PC-3 (cell line): ENCODE measurements around the gene HEATR3. TPM values are rescaled to one million over a fixed set of nuclear protein-coding genes. Genes with fewer than 3 reads are reported as not detected.

ENCODE experiments used
- ATAC-seq: fragments of 200-7000 bp; cut with Tn5 transposase; 2 replicates; pipeline ENCODE4 v1.9.1; 2020; ENCODE audit warnings: mild to moderate bottlenecking, moderate library complexity
- BruUV-seq: library from RNA; stranded (reverse); fragments of 400-500 nt; replicated peaks from 2 replicates; lab custom pipeline; 2021; lab: Mats Ljungman, UMichigan
- CTCF ChIA-PET: fragments of 300-600 bp; sonication (Branson Sonifier 250); formaldehyde crosslinking; loops from one replicate; lab custom pipeline; 2022; ENCODE audit warnings: antibody characterized with exemption; lab: Charles Lee
- POLR2A ChIA-PET: fragments of 300-600 bp; sonication (Branson Sonifier 250); formaldehyde crosslinking; loops from one replicate; lab custom pipeline; 2022; ENCODE audit warnings: antibody characterized with exemption; ENCODE audit not compliant: unreplicated experiment; lab: Charles Lee
- DNase-seq: peaks from one replicate; pipeline ENCODE4 v3.0.0-alpha.2; 2015
- H2AFZ ChIP-seq: fragments of 300-600 bp; sonication (generic); 2 replicates; pipeline ENCODE4 v1.6.0; 2016; ENCODE audit warnings: antibody characterized with exemption, low read length
- H3F3A ChIP-seq: fragments of 300-600 bp; sonication (generic); one replicate; pipeline ENCODE4 v1.6.0; 2017; ENCODE audit warnings: antibody characterized with exemption, low read length, control low read depth, mild to moderate bottlenecking; ENCODE audit not compliant: unreplicated experiment
- H3K27ac ChIP-seq: fragments of 300-600 bp; sonication (generic); 2 replicates; pipeline ENCODE4 v1.5.1; 2016; ENCODE audit warnings: mild to moderate bottlenecking, low read length
- H3K27me3 ChIP-seq: fragments of 300-600 bp; sonication (generic); 2 replicates; pipeline ENCODE4 v1.6.1; 2016; ENCODE audit warnings: low read length, mixed read lengths
- H3K36me3 ChIP-seq: fragments of 300-600 bp; sonication (generic); 2 replicates; pipeline ENCODE4 v1.6.1; 2016; ENCODE audit warnings: low read depth, mixed run types, low read length, mixed read lengths
- H3K4me1 ChIP-seq: fragments of 300-600 bp; sonication (generic); 2 replicates; pipeline ENCODE4 v1.5.1; 2016; ENCODE audit warnings: low read length; ENCODE audit not compliant: insufficient read depth
- H3K4me2 ChIP-seq: fragments of 300-600 bp; sonication (generic); 2 replicates; pipeline ENCODE4 v1.6.0; 2016; ENCODE audit warnings: low read length
- H3K4me3 ChIP-seq: fragments of 300-600 bp; sonication (generic); 2 replicates; pipeline ENCODE4 v1.5.1; 2016; ENCODE audit warnings: mild to moderate bottlenecking, low read length, mixed read lengths
- H3K79me2 ChIP-seq: fragments of 300-600 bp; sonication (generic); 2 replicates; pipeline ENCODE4 v1.6.1; 2017; ENCODE audit warnings: low read length, mixed read lengths
- H3K9ac ChIP-seq: fragments of 300-600 bp; sonication (generic); 2 replicates; pipeline ENCODE4 v1.6.0; 2016; ENCODE audit warnings: mild to moderate bottlenecking, low read length
- H3K9me2 ChIP-seq: fragments of 300-600 bp; sonication (generic); replicated peaks from 2 replicates; pipeline ENCODE4 v1.6.1; 2016; ENCODE audit warnings: mixed run types, low read length, mixed read lengths
- H3K9me3 ChIP-seq: fragments of 300-600 bp; sonication (generic); 2 replicates; pipeline ENCODE4 v1.6.1; 2016; ENCODE audit warnings: low read length, mixed read lengths
- H4K20me1 ChIP-seq: fragments of 300-600 bp; sonication (generic); 2 replicates; pipeline ENCODE4 v1.6.1; 2016; ENCODE audit warnings: low read length, mixed read lengths
- CTCF ChIP-seq: fragments of 300-600 bp; sonication (generic); conservative IDR thresholded peaks from 2 replicates; pipeline ENCODE4 v1.5.1; 2017; ENCODE audit warnings: antibody characterized with exemption, low read depth, mild to moderate bottlenecking, low read length
- EZH2 ChIP-seq: fragments of 300-600 bp; sonication (generic); IDR thresholded peaks from one replicate; pipeline ENCODE4 v1.6.1; 2017; ENCODE audit warnings: antibody characterized with exemption, mild to moderate bottlenecking, low read length; ENCODE audit not compliant: unreplicated experiment
- EZH2phosphoT487 ChIP-seq: fragments of 300-600 bp; sonication (generic); IDR thresholded peaks from 2 replicates; pipeline ENCODE4 v1.6.1; 2018; ENCODE audit warnings: mild to moderate bottlenecking, antibody characterized with exemption, low read length, borderline replicate concordance
- intact Hi-C: fragments of 100-400 bp; cut with micrococcal nuclease; formaldehyde crosslinking; loops from 2 replicates; pipeline ENCODE4 v1.9.0; 2023
- total RNA-seq: library from RNA; depleted of rRNA; stranded (reverse); fragments of >200 nt; gene quantifications from 2 replicates; pipeline ENCODE4 v1.2.3, GENCODE V29; 2014; rRNA removed

Gene HEATR3
- total RNA-seq, 1 experiment from 2014 or later, result 18.7 TPM

GRCh38 chr16:50154420-50154950, 88.7 kb downstream of the HEATR3 start:
- POLR2A ChIA-PET, result no interaction called here
- Histone ChIP-seq H3K36me3 (no peaks in the 10 kb centered on the region), H3K27me3 (no peaks in the 10 kb centered on the region), H2AFZ (no peak overlapping the region), H3K9ac (peak overlapping the region; percentile 72), H3K9me2 (no peaks in the 10 kb centered on the region), H4K20me1 (peaks cover 16% of the 10 kb centered on the region; the same call in 1 of the 2 replicates), H3K4me3 (peak overlapping the region; percentile 90), H3K9me3 (no peaks in the 10 kb centered on the region), H3K4me2 (peak overlapping the region; percentile 95), H3K4me1 (peaks cover 11% of the 10 kb centered on the region; the same call in 1 of the 2 replicates), H3K79me2 (peaks cover 56% of the 10 kb centered on the region), H3K27ac (no peak overlapping the region), H3F3A (no peaks in the 10 kb centered on the region)
- TF ChIP-seq EZH2phosphoT487 (no peak), EZH2 (no peak), CTCF (no peak)
- intact Hi-C loops, result loop anchor here (2.0 to 10.0 kb wide), 2 partner anchors 48 to 90 kb away; partner anchors contain the start of gene HEATR3
- ATAC-seq (no peak), DNase-seq (no peak)
- CTCF ChIA-PET, result no interaction called here
- BruUV-seq, result TSS peak; percentile 46

GRCh38 chr16:50155925-50156324, 90.2 kb downstream of the HEATR3 start:
- intact Hi-C loops, result loop anchor here (1.0 to 10.0 kb wide), 3 partner anchors 47 to 131 kb away; partner anchors contain the start of genes CNEP1R1 and HEATR3
- no peak overlapping the region for H3K9ac ChIP-seq
- TF ChIP-seq EZH2 (no peak), EZH2phosphoT487 (no peak), CTCF (no peak)
- BruUV-seq, result no TSS peak
- H3K36me3 ChIP-seq, result no peaks in the 10 kb centered on the region
- no peak overlapping the region for H3K27ac ChIP-seq
- H3K4me1 ChIP-seq, result peaks cover 11% of the 10 kb centered on the region; the same call in 1 of the 2 replicates
- peak overlapping the region; percentile 90 for H3K4me3 ChIP-seq
- H3K9me2 ChIP-seq, result no peaks in the 10 kb centered on the region
- peak overlapping the region; percentile 95 for H3K4me2 ChIP-seq
- POLR2A ChIA-PET, result no interaction called here
- H4K20me1 ChIP-seq, result peaks cover 16% of the 10 kb centered on the region; the same call in 1 of the 2 replicates
- DNase-seq, result no peak
- H2AFZ ChIP-seq, result no peak overlapping the region
- H3F3A ChIP-seq, result no peaks in the 10 kb centered on the region
- peaks cover 71% of the 10 kb centered on the region for H3K79me2 ChIP-seq
- H3K9me3 ChIP-seq, result no peaks in the 10 kb centered on the region
- ATAC-seq, result no peak
- no peaks in the 10 kb centered on the region for H3K27me3 ChIP-seq
- CTCF ChIA-PET, result no interaction called here

Other genes starting within 250 kb of the HEATR3 start
- gene ZNF423, start 209.9 kb upstream of the HEATR3 start, total RNA-seq, result not detected in 2 replicates
- 7.0 and 10.5 TPM in 2 replicates for gene CNEP1R1, start 40.7 kb upstream of the HEATR3 start, total RNA-seq
- 6.3 and 7.4 TPM in 2 replicates for gene TENT4B, start 87.3 kb downstream of the HEATR3 start, total RNA-seq
- 13.1 and 14.1 TPM in 2 replicates for gene ADCY7, start 200.6 kb downstream of the HEATR3 start, total RNA-seq